Transverse colon (tissue), 4 donors: ENCODE data around the gene AKAP6.

Experiments
- POLR2AphosphoS5 ChIP-seq, 3 donors: sonication (generic); formaldehyde crosslinking; IDR thresholded peaks; one replicate each; pipeline ENCODE4 v1.6.1; 2016; ENCODE audit warnings: antibody characterized with exemption in 3 of 3
- TF ChIP-seq, protein P1 (sequence below), 5 experiments: fragments of 200-600 bp in 3 of 5; fragments of 450-650 bp in 2 of 5; sonication (generic) in 3 of 5; IDR thresholded peaks; 1 replicate in 2 of 5; 2 replicates in 3 of 5; pipeline ENCODE4 v1.5.1; 2016 to 2017; ENCODE audit warnings: antibody characterized with exemption in 5 of 5, inconsistent platforms in 3 of 5, mild to moderate bottlenecking in 2 of 5, moderate library complexity in 1 of 5

DNA sequence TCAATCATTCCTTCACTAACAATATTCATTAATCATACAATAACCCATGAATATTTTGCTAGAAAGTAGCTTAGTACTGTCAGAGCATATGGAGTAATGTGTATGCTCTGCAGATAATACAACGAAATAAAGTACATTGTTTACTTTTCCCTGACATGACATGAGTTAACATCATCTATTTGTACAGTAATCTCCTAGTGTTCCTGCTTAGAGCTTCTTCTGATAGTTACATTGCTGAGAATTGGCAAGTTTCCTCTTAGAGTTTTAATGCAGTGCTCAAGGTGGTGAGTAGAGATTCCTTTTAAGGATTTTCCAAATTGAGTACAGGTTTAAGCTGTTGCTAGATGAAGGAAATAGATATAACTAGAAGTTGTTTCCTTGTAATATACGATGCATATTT, 445.1 kb downstream of the AKAP6 start:
- no peak for TF ChIP-seq POLR2AphosphoS5 (IDR thresholded peaks at IDR 0.05)
- TF ChIP-seq, protein P1, sequence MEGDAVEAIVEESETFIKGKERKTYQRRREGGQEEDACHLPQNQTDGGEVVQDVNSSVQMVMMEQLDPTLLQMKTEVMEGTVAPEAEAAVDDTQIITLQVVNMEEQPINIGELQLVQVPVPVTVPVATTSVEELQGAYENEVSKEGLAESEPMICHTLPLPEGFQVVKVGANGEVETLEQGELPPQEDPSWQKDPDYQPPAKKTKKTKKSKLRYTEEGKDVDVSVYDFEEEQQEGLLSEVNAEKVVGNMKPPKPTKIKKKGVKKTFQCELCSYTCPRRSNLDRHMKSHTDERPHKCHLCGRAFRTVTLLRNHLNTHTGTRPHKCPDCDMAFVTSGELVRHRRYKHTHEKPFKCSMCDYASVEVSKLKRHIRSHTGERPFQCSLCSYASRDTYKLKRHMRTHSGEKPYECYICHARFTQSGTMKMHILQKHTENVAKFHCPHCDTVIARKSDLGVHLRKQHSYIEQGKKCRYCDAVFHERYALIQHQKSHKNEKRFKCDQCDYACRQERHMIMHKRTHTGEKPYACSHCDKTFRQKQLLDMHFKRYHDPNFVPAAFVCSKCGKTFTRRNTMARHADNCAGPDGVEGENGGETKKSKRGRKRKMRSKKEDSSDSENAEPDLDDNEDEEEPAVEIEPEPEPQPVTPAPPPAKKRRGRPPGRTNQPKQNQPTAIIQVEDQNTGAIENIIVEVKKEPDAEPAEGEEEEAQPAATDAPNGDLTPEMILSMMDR (IDR thresholded peaks at IDR 0.05), result no peak
